ENCODE data around the gene NRIP1.

NRIP1 gene

GRCh38 chr21:14993115-14993514 lies 71.7 kb downstream of the NRIP1 start:
- H3K36me3 Mint-ChIP-seq, result peaks cover 29% of the 10 kb centered on the region
- no peak overlapping the region for H3K4me3 Mint-ChIP-seq
- peak overlapping the region; percentile 38 for H3K27ac Mint-ChIP-seq
- H3K4me1 Mint-ChIP-seq, result peaks cover 58% of the 10 kb centered on the region
- no peaks in the 10 kb centered on the region for H3K27me3 Mint-ChIP-seq
- H3K9me3 Mint-ChIP-seq, result no peaks in the 10 kb centered on the region

- no peaks in the 10 kb centered on the region for H3K27me3 Mint-ChIP-seq
- H3K4me1 Mint-ChIP-seq, result peaks cover 55% of the 10 kb centered on the region
- H3K36me3 Mint-ChIP-seq, result peaks cover 29% of the 10 kb centered on the region
- H3K4me3 Mint-ChIP-seq, result no peak overlapping the region
- no peak overlapping the region for H3K27ac Mint-ChIP-seq
- no peaks in the 10 kb centered on the region for H3K9me3 Mint-ChIP-seq
These were observed 72.8 kb downstream of the NRIP1 start for GRCh38 chr21:14991957-14992356.

GRCh38 chr21:14989359-14989758 lies 75.4 kb downstream of the NRIP1 start:
- Mint-ChIP-seq H3K27me3 (no peaks in the 10 kb centered on the region), H3K27ac (no peak overlapping the region), H3K4me3 (no peak overlapping the region), H3K4me1 (peaks cover 42% of the 10 kb centered on the region), H3K36me3 (peaks cover 25% of the 10 kb centered on the region), H3K9me3 (no peaks in the 10 kb centered on the region)

- H3K9me3 Mint-ChIP-seq, result no peaks in the 10 kb centered on the region
- no peak overlapping the region for H3K4me3 Mint-ChIP-seq
- H3K36me3 Mint-ChIP-seq, result peaks cover 28% of the 10 kb centered on the region
- H3K27me3 Mint-ChIP-seq, result no peaks in the 10 kb centered on the region
- H3K27ac Mint-ChIP-seq, result no peak overlapping the region
- peaks cover 46% of the 10 kb centered on the region for H3K4me1 Mint-ChIP-seq
These were observed 76.0 kb downstream of the NRIP1 start for GRCh38 chr21:14988760-14989159.

GRCh38 chr21:14987370-14988170 lies 77.2 kb downstream of the NRIP1 start:
- Mint-ChIP-seq H3K4me1 (peaks cover 50% of the 10 kb centered on the region), H3K9me3 (no peaks in the 10 kb centered on the region), H3K4me3 (no peak overlapping the region), H3K27me3 (no peaks in the 10 kb centered on the region), H3K36me3 (peaks cover 30% of the 10 kb centered on the region), H3K27ac (no peak overlapping the region)

- H3K4me3 Mint-ChIP-seq, result no peak overlapping the region
These were observed 79.5 kb downstream of the NRIP1 start for GRCh38 chr21:14985306-14985705.

GRCh38 chr21:14982336-14982735 lies 82.5 kb downstream of the NRIP1 start:
- Mint-ChIP-seq H3K36me3 (peaks cover 14% of the 10 kb centered on the region), H3K9me3 (no peaks in the 10 kb centered on the region), H3K27ac (no peak overlapping the region), H3K27me3 (no peaks in the 10 kb centered on the region), H3K4me3 (no peak overlapping the region), H3K4me1 (peaks cover 38% of the 10 kb centered on the region)

More at GRCh38 chr21:14985306-14985705, 79.5 kb downstream of the NRIP1 start:
- peaks cover 21% of the 10 kb centered on the region for H3K36me3 Mint-ChIP-seq
- H3K27ac Mint-ChIP-seq, result no peak overlapping the region
- no peaks in the 10 kb centered on the region for H3K27me3 Mint-ChIP-seq
- peaks cover 40% of the 10 kb centered on the region for H3K4me1 Mint-ChIP-seq
- H3K9me3 Mint-ChIP-seq, result no peaks in the 10 kb centered on the region

GRCh38 chr21:14981246-14981645 lies 83.6 kb downstream of the NRIP1 start:
- Mint-ChIP-seq H3K36me3 (peaks cover 14% of the 10 kb centered on the region), H3K4me3 (no peak overlapping the region), H3K9me3 (no peaks in the 10 kb centered on the region), H3K27ac (no peak overlapping the region), H3K4me1 (peaks cover 34% of the 10 kb centered on the region), H3K27me3 (no peaks in the 10 kb centered on the region)

- H3K27me3 Mint-ChIP-seq, result no peaks in the 10 kb centered on the region
- H3K4me3 Mint-ChIP-seq, result no peak overlapping the region
- H3K36me3 Mint-ChIP-seq, result peaks cover 15% of the 10 kb centered on the region
- H3K27ac Mint-ChIP-seq, result no peak overlapping the region
- H3K4me1 Mint-ChIP-seq, result peaks cover 34% of the 10 kb centered on the region
- H3K9me3 Mint-ChIP-seq, result no peaks in the 10 kb centered on the region
These were observed 85.5 kb downstream of the NRIP1 start for GRCh38 chr21:14979264-14979663.

- peaks cover 14% of the 10 kb centered on the region for H3K36me3 Mint-ChIP-seq
- no peaks in the 10 kb centered on the region for H3K27me3 Mint-ChIP-seq
- H3K27ac Mint-ChIP-seq, result no peak overlapping the region
- no peaks in the 10 kb centered on the region for H3K9me3 Mint-ChIP-seq
- peaks cover 24% of the 10 kb centered on the region for H3K4me1 Mint-ChIP-seq
- H3K4me3 Mint-ChIP-seq, result no peak overlapping the region
These were observed 87.0 kb downstream of the NRIP1 start for GRCh38 chr21:14977814-14978213.

GRCh38 chr21:14975136-14975919 lies 89.5 kb downstream of the NRIP1 start:
- no peaks in the 10 kb centered on the region for H3K27me3 Mint-ChIP-seq
- H3K36me3 Mint-ChIP-seq, result peaks cover 11% of the 10 kb centered on the region
- no peaks in the 10 kb centered on the region for H3K9me3 Mint-ChIP-seq
- no peak overlapping the region for H3K27ac Mint-ChIP-seq
- no peak overlapping the region for H3K4me3 Mint-ChIP-seq
- H3K4me1 Mint-ChIP-seq, result peaks cover 14% of the 10 kb centered on the region

- Mint-ChIP-seq H3K27ac (no peak overlapping the region), H3K36me3 (peaks cover 28% of the 10 kb centered on the region), H3K9me3 (no peaks in the 10 kb centered on the region), H3K4me1 (peaks cover 9% of the 10 kb centered on the region), H3K4me3 (no peak overlapping the region), H3K27me3 (no peaks in the 10 kb centered on the region)
These were observed 92.1 kb downstream of the NRIP1 start for GRCh38 chr21:14972678-14973077.

- no peak overlapping the region for H3K27ac Mint-ChIP-seq
- H3K4me3 Mint-ChIP-seq, result no peak overlapping the region
- peaks cover 38% of the 10 kb centered on the region for H3K36me3 Mint-ChIP-seq
- H3K4me1 Mint-ChIP-seq, result peaks cover 22% of the 10 kb centered on the region
- no peaks in the 10 kb centered on the region for H3K27me3 Mint-ChIP-seq
- H3K9me3 Mint-ChIP-seq, result no peaks in the 10 kb centered on the region
These were observed 96.0 kb downstream of the NRIP1 start for GRCh38 chr21:14968821-14969220.

GRCh38 chr21:14968029-14968428 lies 96.8 kb downstream of the NRIP1 start:
- Mint-ChIP-seq H3K36me3 (peaks cover 37% of the 10 kb centered on the region), H3K27ac (no peak overlapping the region), H3K4me1 (peaks cover 21% of the 10 kb centered on the region), H3K9me3 (no peaks in the 10 kb centered on the region), H3K27me3 (no peaks in the 10 kb centered on the region), H3K4me3 (no peak overlapping the region)

GRCh38 chr21:14964621-14965020 lies 100.2 kb downstream of the NRIP1 start:
- Mint-ChIP-seq H3K27ac (no peak overlapping the region), H3K27me3 (no peaks in the 10 kb centered on the region), H3K4me1 (peaks cover 18% of the 10 kb centered on the region), H3K36me3 (peaks cover 32% of the 10 kb centered on the region), H3K4me3 (no peak overlapping the region), H3K9me3 (no peaks in the 10 kb centered on the region)

- H3K9me3 Mint-ChIP-seq, result no peaks in the 10 kb centered on the region
- no peaks in the 10 kb centered on the region for H3K27me3 Mint-ChIP-seq
- H3K36me3 Mint-ChIP-seq, result peaks cover 14% of the 10 kb centered on the region
- H3K4me3 Mint-ChIP-seq, result no peak overlapping the region
- H3K27ac Mint-ChIP-seq, result peak overlapping the region; percentile 27
- H3K4me1 Mint-ChIP-seq, result peaks cover 13% of the 10 kb centered on the region
These were observed 102.6 kb downstream of the NRIP1 start for GRCh38 chr21:14962217-14962616.
